ENCODE data around the gene NEO1.
"Not testable (repeated sequence)": the region's sequence is repeated elsewhere in the genome, so short reads cannot be mapped to it uniquely, and the experiment has no call there.

The NEO1 gene

GRCh38 chr15:73150831-73151230 lies 98.6 kb downstream of the NEO1 start:
- Histone ChIP-seq H3K4me3 (ENCODE audit: low read depth in 1 of 2, low read length in 2 of 2) (no peak overlapping the region), H3K27me3 (ENCODE audit: low read depth, low read length) (no peaks in the 10 kb centered on the region), H3K27ac (ENCODE audit: low read length) (no peak overlapping the region), H3K36me3 (ENCODE audit: control insufficient read depth in 1 of 2, insufficient read depth in 2 of 2, low read length in 2 of 2) (peaks cover 3% of the 10 kb centered on the region in 2 donors), H3K4me1 (ENCODE audit: control insufficient read depth in 1 of 2, insufficient read depth in 2 of 2, low read length in 2 of 2) (no peaks in the 10 kb centered on the region), H3K9me3 (ENCODE audit: control insufficient read depth in 1 of 2, low read length in 2 of 2) (peaks cover 5 to 15% of the 10 kb centered on the region in 2 donors)

- H3K36me3 ChIP-seq (ENCODE audit: control insufficient read depth in 1 of 2, insufficient read depth in 2 of 2, low read length in 2 of 2): peaks cover 3 to 8% of the 10 kb centered on the region in 2 donors
- H3K4me1 ChIP-seq (ENCODE audit: control insufficient read depth in 1 of 2, insufficient read depth in 2 of 2, low read length in 2 of 2): no peaks in the 10 kb centered on the region
- peaks cover 5 to 19% of the 10 kb centered on the region in 2 donors for H3K9me3 ChIP-seq (ENCODE audit: control insufficient read depth in 1 of 2, low read length in 2 of 2)
- no peak overlapping the region for H3K27ac ChIP-seq (ENCODE audit: low read length)
- H3K27me3 ChIP-seq (ENCODE audit: low read depth, low read length): no peaks in the 10 kb centered on the region
- no peak overlapping the region for H3K4me3 ChIP-seq (ENCODE audit: low read depth in 1 of 2, low read length in 2 of 2)
Observed at GRCh38 chr15:73153024-73153423, 100.8 kb downstream of the NEO1 start.

GRCh38 chr15:73153447-73153846 lies 101.2 kb downstream of the NEO1 start:
- H3K9me3 ChIP-seq (ENCODE audit: control insufficient read depth in 1 of 2, low read length in 2 of 2): peaks cover 5 to 19% of the 10 kb centered on the region in 2 donors
- peaks cover 3 to 8% of the 10 kb centered on the region in 2 donors for H3K36me3 ChIP-seq (ENCODE audit: control insufficient read depth in 1 of 2, insufficient read depth in 2 of 2, low read length in 2 of 2)
- H3K4me3 ChIP-seq (ENCODE audit: low read depth in 1 of 2, low read length in 2 of 2): no peak overlapping the region
- no peaks in the 10 kb centered on the region for H3K4me1 ChIP-seq (ENCODE audit: control insufficient read depth in 1 of 2, insufficient read depth in 2 of 2, low read length in 2 of 2)
- H3K27ac ChIP-seq (ENCODE audit: low read length): no peak overlapping the region
- H3K27me3 ChIP-seq (ENCODE audit: low read depth, low read length): no peaks in the 10 kb centered on the region

GRCh38 chr15:73156431-73157191 lies 104.3 kb downstream of the NEO1 start:
- peaks cover 3 to 8% of the 10 kb centered on the region in 2 donors for H3K36me3 ChIP-seq (ENCODE audit: control insufficient read depth in 1 of 2, insufficient read depth in 2 of 2, low read length in 2 of 2)
- H3K27ac ChIP-seq (ENCODE audit: low read length): no peak overlapping the region
- no peak overlapping the region for H3K4me3 ChIP-seq (ENCODE audit: low read depth in 1 of 2, low read length in 2 of 2)
- H3K4me1 ChIP-seq (ENCODE audit: control insufficient read depth in 1 of 2, insufficient read depth in 2 of 2, low read length in 2 of 2): peaks cover 0 to 1% of the 10 kb centered on the region in 2 donors
- no peaks in the 10 kb centered on the region for H3K27me3 ChIP-seq (ENCODE audit: low read depth, low read length)
- peaks cover 5 to 19% of the 10 kb centered on the region in 2 donors for H3K9me3 ChIP-seq (ENCODE audit: control insufficient read depth in 1 of 2, low read length in 2 of 2)

- Histone ChIP-seq H3K36me3 (ENCODE audit: control insufficient read depth in 1 of 2, insufficient read depth in 2 of 2, low read length in 2 of 2) (peaks cover 0 to 14% of the 10 kb centered on the region in 2 donors), H3K4me3 (ENCODE audit: low read depth in 1 of 2, low read length in 2 of 2) (no peak overlapping the region), H3K4me1 (ENCODE audit: control insufficient read depth in 1 of 2, insufficient read depth in 2 of 2, low read length in 2 of 2) (peaks cover 0 to 8% of the 10 kb centered on the region in 2 donors), H3K27ac (ENCODE audit: low read length) (no peak overlapping the region), H3K9me3 (ENCODE audit: control insufficient read depth in 1 of 2, low read length in 2 of 2) (peaks cover 0 to 14% of the 10 kb centered on the region in 2 donors), H3K27me3 (ENCODE audit: low read depth, low read length) (no peaks in the 10 kb centered on the region)
Observed at GRCh38 chr15:73161546-73161945, 109.3 kb downstream of the NEO1 start.

GRCh38 chr15:73165435-73165834 lies 113.2 kb downstream of the NEO1 start:
- Histone ChIP-seq H3K9me3 (ENCODE audit: control insufficient read depth in 1 of 2, low read length in 2 of 2) (peaks cover 0 to 14% of the 10 kb centered on the region in 2 donors), H3K4me3 (ENCODE audit: low read depth in 1 of 2, low read length in 2 of 2) (no peak overlapping the region), H3K4me1 (ENCODE audit: control insufficient read depth in 1 of 2, insufficient read depth in 2 of 2, low read length in 2 of 2) (peaks cover 0 to 8% of the 10 kb centered on the region in 2 donors), H3K27ac (ENCODE audit: low read length) (no peak overlapping the region), H3K36me3 (ENCODE audit: control insufficient read depth in 1 of 2, insufficient read depth in 2 of 2, low read length in 2 of 2) (peaks cover 0 to 11% of the 10 kb centered on the region in 2 donors), H3K27me3 (ENCODE audit: low read depth, low read length) (no peaks in the 10 kb centered on the region)

GRCh38 chr15:73165844-73166243 lies 113.6 kb downstream of the NEO1 start:
- Histone ChIP-seq H3K36me3 (ENCODE audit: control insufficient read depth in 1 of 2, insufficient read depth in 2 of 2, low read length in 2 of 2) (peaks cover 0 to 11% of the 10 kb centered on the region in 2 donors), H3K27me3 (ENCODE audit: low read depth, low read length) (no peaks in the 10 kb centered on the region), H3K4me1 (ENCODE audit: control insufficient read depth in 1 of 2, insufficient read depth in 2 of 2, low read length in 2 of 2) (peaks cover 0 to 8% of the 10 kb centered on the region in 2 donors), H3K9me3 (ENCODE audit: control insufficient read depth in 1 of 2, low read length in 2 of 2) (peaks cover 0 to 14% of the 10 kb centered on the region in 2 donors), H3K27ac (ENCODE audit: low read length) (no peak overlapping the region), H3K4me3 (ENCODE audit: low read depth in 1 of 2, low read length in 2 of 2) (no peak overlapping the region)

- Histone ChIP-seq H3K36me3 (ENCODE audit: control insufficient read depth in 1 of 2, insufficient read depth in 2 of 2, low read length in 2 of 2) (peaks cover 0 to 11% of the 10 kb centered on the region in 2 donors), H3K9me3 (ENCODE audit: control insufficient read depth in 1 of 2, low read length in 2 of 2) (peaks cover 0 to 14% of the 10 kb centered on the region in 2 donors)
- H3K27ac ChIP-seq (ENCODE audit: low read length); H3K4me1 ChIP-seq (ENCODE audit: control insufficient read depth in 1 of 2, insufficient read depth in 2 of 2, low read length in 2 of 2); H3K27me3 ChIP-seq (ENCODE audit: low read depth, low read length); H3K4me3 ChIP-seq (ENCODE audit: low read depth in 1 of 2, low read length in 2 of 2): not testable (repeated sequence)
Observed at GRCh38 chr15:73166711-73167110, 114.4 kb downstream of the NEO1 start.

GRCh38 chr15:73168487-73168886 lies 116.2 kb downstream of the NEO1 start:
- H3K27me3 ChIP-seq (ENCODE audit: low read depth, low read length): no peaks in the 10 kb centered on the region

GRCh38 chr15:73171711-73172110 lies 119.4 kb downstream of the NEO1 start:
- H3K9me3 ChIP-seq (ENCODE audit: control insufficient read depth in 1 of 2, low read length in 2 of 2): no peaks in the 10 kb centered on the region
- H3K4me1 ChIP-seq (ENCODE audit: control insufficient read depth in 1 of 2, insufficient read depth in 2 of 2, low read length in 2 of 2): no peaks in the 10 kb centered on the region
- H3K27ac ChIP-seq (ENCODE audit: low read length): no peak overlapping the region
- H3K36me3 ChIP-seq (ENCODE audit: control insufficient read depth in 1 of 2, insufficient read depth in 2 of 2, low read length in 2 of 2): no peaks in the 10 kb centered on the region
- no peak overlapping the region for H3K4me3 ChIP-seq (ENCODE audit: low read depth in 1 of 2, low read length in 2 of 2)
- H3K27me3 ChIP-seq (ENCODE audit: low read depth, low read length): no peaks in the 10 kb centered on the region

More at GRCh38 chr15:73168487-73168886, 116.2 kb downstream of the NEO1 start:
- no peak overlapping the region for H3K4me3 ChIP-seq (ENCODE audit: low read depth in 1 of 2, low read length in 2 of 2)
- peaks cover 0 to 14% of the 10 kb centered on the region in 2 donors for H3K9me3 ChIP-seq (ENCODE audit: control insufficient read depth in 1 of 2, low read length in 2 of 2)
- H3K36me3 ChIP-seq (ENCODE audit: control insufficient read depth in 1 of 2, insufficient read depth in 2 of 2, low read length in 2 of 2): peaks cover 0 to 11% of the 10 kb centered on the region in 2 donors
- H3K27ac ChIP-seq (ENCODE audit: low read length): no peak overlapping the region
- H3K4me1 ChIP-seq (ENCODE audit: control insufficient read depth in 1 of 2, insufficient read depth in 2 of 2, low read length in 2 of 2): no peaks in the 10 kb centered on the region

GRCh38 chr15:73172508-73172907 lies 120.2 kb downstream of the NEO1 start:
- Histone ChIP-seq H3K4me3 (ENCODE audit: low read depth in 1 of 2, low read length in 2 of 2) (no peak overlapping the region), H3K27me3 (ENCODE audit: low read depth, low read length) (no peaks in the 10 kb centered on the region), H3K27ac (ENCODE audit: low read length) (no peak overlapping the region), H3K4me1 (ENCODE audit: control insufficient read depth in 1 of 2, insufficient read depth in 2 of 2, low read length in 2 of 2) (no peaks in the 10 kb centered on the region), H3K9me3 (ENCODE audit: control insufficient read depth in 1 of 2, low read length in 2 of 2) (no peaks in the 10 kb centered on the region), H3K36me3 (ENCODE audit: control insufficient read depth in 1 of 2, insufficient read depth in 2 of 2, low read length in 2 of 2) (no peaks in the 10 kb centered on the region)

Data from muscle layer of duodenum (tissue), 2 donors.